Kidney epithelial cell (primary cell): ENCODE data around the gene FOXL3. TPM values are rescaled to one million over a fixed set of nuclear protein-coding genes. Genes with fewer than 3 reads are reported as not detected.
A peak's percentile ranks its signal among the peaks of the same experiment; 100 is the strongest.

Source experiments
- DNase-seq: peaks from one replicate; pipeline ENCODE4 v3.0.0-alpha.2; 2010; ENCODE audit warnings: low read depth
- H3K27me3 ChIP-seq: 2 replicates; pipeline ENCODE4 v1.6.0; 2011; ENCODE audit warnings: low read length; ENCODE audit not compliant: control insufficient read depth, insufficient read depth
- H3K36me3 ChIP-seq: 2 replicates; pipeline ENCODE4 v1.5.1; 2011; ENCODE audit warnings: low read length; ENCODE audit not compliant: control insufficient read depth, insufficient read depth
- H3K4me3 ChIP-seq: 2 replicates; pipeline ENCODE4 v1.5.1; 2011; ENCODE audit warnings: low read depth, mild to moderate bottlenecking, control low read depth, low read length
- total RNA-seq: library from RNA; depleted of rRNA; stranded (reverse); fragments of >200 nt; gene quantifications from 2 replicates; pipeline ENCODE4 v1.2.3, GENCODE V29; 2015
- TF ChIP-seq, protein P1 (sequence below): IDR thresholded peaks from 2 replicates; pipeline ENCODE4 v1.5.1; 2011; ENCODE audit warnings: mild to moderate bottlenecking, moderate library complexity, low read length, control low read depth, inconsistent platforms; ENCODE audit not compliant: insufficient read depth, poor library complexity, severe bottlenecking

The FOXL3 gene
- total RNA-seq, 1 donor from 2014 or later = not detected

DNA sequence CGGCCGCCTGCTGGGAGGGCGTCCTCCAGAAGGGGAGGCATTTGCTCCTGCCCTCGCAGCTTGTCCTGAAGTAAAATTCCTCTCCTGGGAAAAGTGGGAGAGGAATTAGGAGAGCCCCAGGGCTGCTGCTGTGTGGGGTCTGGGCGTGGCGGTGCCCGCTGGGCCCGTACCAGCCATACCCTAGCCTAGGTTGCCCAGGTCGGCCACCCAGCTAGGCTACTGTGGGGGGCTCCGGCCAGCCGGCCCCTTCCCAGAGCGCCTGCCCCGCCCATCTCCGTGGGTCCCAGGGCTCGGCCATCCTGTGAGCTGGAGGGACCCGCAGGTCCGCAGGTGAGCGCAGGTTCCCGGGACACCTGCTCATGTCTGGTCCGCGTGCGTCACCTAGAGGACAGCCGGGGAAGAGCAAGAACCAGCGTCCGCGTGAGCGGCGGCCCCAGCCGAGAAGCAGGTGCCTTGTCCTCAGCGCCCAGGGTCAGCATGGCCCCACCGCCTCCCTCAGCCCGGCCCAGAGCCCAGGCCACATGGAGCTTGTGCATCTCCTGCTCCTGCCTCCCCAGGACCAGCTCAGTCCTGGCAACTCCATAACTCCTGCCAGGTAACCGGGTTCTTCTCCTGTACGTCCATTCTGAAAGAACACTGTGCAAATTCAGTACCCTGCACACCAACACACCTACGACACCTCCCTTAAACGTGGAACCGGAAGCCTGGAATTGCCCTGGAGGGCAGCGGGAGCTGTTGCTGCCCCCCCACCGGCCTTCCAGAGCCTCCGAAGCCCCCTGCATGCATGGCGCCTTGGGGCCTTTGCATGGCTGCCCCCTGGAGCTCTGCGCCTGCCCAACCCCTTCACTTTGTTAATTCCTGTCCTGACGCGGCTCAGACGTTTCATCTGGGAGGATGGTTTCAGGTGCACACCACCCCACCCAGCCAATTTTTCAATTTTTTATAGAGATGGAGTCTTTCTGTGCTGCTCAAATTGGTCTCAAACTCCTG lies 22.8 kb upstream of the FOXL3 start:
- TF ChIP-seq, protein P1, sequence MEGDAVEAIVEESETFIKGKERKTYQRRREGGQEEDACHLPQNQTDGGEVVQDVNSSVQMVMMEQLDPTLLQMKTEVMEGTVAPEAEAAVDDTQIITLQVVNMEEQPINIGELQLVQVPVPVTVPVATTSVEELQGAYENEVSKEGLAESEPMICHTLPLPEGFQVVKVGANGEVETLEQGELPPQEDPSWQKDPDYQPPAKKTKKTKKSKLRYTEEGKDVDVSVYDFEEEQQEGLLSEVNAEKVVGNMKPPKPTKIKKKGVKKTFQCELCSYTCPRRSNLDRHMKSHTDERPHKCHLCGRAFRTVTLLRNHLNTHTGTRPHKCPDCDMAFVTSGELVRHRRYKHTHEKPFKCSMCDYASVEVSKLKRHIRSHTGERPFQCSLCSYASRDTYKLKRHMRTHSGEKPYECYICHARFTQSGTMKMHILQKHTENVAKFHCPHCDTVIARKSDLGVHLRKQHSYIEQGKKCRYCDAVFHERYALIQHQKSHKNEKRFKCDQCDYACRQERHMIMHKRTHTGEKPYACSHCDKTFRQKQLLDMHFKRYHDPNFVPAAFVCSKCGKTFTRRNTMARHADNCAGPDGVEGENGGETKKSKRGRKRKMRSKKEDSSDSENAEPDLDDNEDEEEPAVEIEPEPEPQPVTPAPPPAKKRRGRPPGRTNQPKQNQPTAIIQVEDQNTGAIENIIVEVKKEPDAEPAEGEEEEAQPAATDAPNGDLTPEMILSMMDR = peak; percentile 26
- no peaks in the 10 kb centered on the region for H3K36me3 ChIP-seq
- no peak for DNase-seq
- no peak overlapping the region for H3K4me3 ChIP-seq
- H3K27me3 ChIP-seq = no peaks in the 10 kb centered on the region

DNA sequence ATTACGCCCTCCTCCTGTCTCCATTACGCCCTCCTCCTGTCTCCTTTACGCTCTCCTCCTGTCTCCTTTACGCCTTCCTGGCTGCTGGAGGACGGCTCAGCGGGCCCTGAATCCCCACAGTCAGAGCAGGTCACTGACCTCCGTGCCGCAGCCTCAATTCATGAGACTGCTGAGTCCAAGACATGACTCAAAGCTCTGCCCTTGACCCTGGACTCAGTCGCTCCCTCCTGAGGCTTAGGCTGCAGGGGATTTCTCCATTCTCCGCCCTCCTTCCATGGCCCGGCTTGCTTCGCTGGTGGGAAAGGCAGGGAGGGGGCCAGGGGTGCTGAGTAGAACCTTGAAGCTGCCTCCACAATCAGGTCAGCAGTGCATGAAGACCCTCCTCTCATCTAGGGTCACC lies 21.0 kb upstream of the FOXL3 start:
- TF ChIP-seq, protein P1 = no peak
- DNase-seq = no peak
- no peaks in the 10 kb centered on the region for H3K27me3 ChIP-seq
- no peak overlapping the region for H3K4me3 ChIP-seq
- no peaks in the 10 kb centered on the region for H3K36me3 ChIP-seq

DNA sequence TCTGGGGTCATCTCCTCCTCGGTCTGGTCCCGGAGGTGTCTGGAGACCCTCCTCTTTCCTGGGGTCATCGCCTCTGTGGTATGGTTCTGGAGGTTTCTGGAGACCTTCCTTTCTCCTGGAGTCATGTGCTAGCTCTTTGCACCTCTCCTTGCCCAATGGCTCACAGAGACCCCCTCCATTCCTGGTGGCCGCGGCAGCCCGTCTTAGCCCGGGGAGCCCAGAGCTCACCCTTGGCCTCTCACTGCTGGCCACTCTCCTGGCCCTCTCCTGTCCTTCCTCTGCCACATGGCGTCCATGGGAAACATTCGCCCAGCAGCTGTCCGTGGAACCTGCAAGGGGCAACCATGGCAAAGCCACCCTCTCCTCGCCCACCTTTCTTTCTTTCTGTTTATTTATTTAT lies 20.2 kb upstream of the FOXL3 start:
- no peak overlapping the region for H3K4me3 ChIP-seq
- H3K36me3 ChIP-seq = no peaks in the 10 kb centered on the region
- no peak for DNase-seq
- TF ChIP-seq, protein P1 = no peak
- no peaks in the 10 kb centered on the region for H3K27me3 ChIP-seq

DNA sequence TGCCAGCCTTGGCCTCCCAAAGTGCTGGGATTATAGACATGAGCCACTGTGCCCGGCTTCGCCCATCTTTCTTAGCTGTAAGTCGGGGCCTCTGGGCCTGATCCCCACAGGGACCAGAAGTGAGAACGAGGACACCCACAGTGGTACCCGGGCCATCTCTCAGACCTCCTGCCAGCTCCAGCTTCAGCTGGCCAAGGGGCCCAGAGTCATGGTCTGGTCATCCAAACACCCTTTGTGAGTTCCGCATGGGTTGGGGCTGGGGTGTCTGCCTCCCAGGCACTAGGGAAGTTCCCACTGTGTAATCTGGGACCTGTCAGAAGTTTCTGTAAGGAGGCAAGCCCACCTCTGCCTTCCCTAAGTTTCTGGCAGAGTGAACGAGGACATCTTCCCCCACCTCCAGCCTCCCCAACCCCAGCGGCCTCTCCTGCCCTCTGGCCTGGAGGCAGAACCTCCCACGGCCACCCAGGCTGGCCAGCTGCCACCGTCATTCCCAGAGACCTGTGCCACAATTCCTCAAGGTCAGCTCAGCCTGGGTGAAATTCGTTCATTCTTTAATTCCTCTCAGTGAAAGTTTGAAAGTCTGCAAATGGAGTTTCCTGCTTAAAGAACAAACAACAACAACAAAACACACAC lies 19.5 kb upstream of the FOXL3 start:
- DNase-seq = no peak
- H3K36me3 ChIP-seq = no peaks in the 10 kb centered on the region
- no peaks in the 10 kb centered on the region for H3K27me3 ChIP-seq
- H3K4me3 ChIP-seq = no peak overlapping the region
- TF ChIP-seq, protein P1 = no peak

- DNase-seq = no peak
Observed at GRCh38 chr7:271266-272107, 18.5 kb upstream of the FOXL3 start.

More at GRCh38 chr7:271266-272107, 18.5 kb upstream of the FOXL3 start:
- TF ChIP-seq, protein P1 = no peak
- no peak overlapping the region for H3K4me3 ChIP-seq
- H3K36me3 ChIP-seq = no peaks in the 10 kb centered on the region
- no peaks in the 10 kb centered on the region for H3K27me3 ChIP-seq
